SIG-M5 (cell line): Measurements from ENCODE around the gene NTM.

Experiments
- DNase-seq: peaks from one replicate; lab custom pipeline; 2025; lab: John Stamatoyannopoulos, UW

The NTM gene

DNA sequence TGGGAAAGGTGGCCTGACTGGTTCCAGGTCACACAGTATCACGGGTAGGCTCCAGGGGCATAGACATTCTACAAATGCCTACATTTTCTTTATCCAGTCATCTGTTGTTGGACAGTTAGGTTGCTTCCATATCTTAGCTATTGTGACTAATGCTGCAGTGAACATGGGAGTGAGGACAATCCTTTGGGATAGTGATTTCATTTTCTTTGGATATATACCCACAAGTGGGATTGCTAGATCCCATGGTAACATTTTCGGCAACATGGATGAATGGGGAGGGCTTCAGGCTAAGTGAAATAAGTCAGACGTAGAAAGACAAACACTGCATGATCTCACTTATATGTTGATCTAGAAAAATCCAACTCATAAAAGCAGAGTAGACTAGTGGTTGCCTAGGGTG, 744.3 kb downstream of the NTM start:
- DNase-seq = no peak

DNA sequence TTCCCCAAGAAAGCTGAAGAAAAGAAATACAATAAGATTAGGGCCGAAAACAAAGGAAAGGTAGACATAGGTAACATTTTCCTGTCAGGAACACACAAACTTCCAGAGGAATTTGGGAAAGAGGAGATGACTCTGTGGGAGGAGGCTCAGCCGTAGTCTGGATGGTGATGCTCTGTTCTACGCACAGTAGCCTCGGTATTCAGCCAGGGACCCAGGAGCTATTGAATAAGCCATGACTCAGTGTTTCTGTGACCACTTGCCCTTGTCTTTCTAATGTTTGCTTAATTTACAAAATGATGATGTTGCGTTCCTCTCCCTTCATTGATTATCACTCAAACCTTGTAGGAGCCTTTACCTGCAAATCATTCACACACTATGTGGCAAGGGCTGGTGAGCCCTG, 745.0 kb downstream of the NTM start:
- no peak for DNase-seq

DNA sequence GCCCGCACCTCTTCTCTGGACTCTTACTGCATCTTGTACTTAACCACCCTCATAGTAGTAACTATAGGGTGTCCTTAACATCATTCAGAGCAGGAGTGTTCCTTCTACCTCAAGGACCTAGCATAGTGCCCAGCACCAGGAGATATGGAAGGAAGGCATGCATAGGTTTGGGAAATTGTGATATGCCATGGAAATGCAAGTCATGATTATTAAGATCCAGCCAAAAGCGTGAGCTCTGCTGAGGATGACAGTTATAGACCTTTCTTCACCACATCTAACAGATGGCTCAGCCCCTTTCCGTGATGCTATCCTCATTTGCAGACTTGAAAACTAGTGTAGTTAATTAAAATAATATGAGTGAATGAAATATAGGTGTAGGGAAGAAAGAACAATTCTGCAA, 746.1 kb downstream of the NTM start:
- DNase-seq = no peak

DNA sequence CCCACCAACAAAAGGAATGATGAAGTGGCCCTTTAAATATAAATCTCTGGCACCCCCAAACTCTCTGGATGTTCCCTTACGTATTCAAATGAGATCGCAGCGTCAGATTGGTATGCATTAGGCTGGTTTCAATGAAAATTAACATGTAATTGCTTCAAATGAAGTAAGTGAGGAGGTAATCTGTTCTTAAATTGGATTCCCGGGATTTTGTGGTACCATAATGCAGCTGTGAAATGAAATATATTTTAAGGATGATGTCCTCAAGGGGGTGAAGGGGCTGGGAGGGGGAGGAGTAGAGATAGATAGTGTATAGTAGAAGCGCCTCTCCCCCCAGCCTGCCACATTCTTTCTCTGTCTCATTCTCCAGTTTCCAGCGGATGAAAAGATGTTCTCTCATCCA, 748.2 kb downstream of the NTM start:
- no peak for DNase-seq

DNA sequence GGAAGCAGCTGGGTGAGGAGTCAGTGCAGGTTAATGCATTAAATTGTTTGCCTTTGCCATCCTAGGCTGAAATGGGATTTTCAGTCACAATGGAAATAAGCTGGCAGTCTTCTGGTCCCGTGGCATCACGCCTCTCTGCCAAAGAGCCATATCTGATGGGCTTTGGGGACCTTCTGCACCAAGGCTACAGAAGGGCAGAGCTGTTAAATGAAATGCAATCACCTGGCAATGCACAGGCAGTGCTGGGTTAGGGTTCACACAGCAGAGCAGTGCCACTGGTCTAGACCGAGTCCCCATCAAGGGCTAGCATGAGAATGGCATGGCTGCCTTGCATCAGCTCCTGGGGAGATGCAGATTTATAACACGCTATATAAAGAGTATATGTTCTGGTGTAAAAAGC, 749.2 kb downstream of the NTM start:
- no peak for DNase-seq

DNA sequence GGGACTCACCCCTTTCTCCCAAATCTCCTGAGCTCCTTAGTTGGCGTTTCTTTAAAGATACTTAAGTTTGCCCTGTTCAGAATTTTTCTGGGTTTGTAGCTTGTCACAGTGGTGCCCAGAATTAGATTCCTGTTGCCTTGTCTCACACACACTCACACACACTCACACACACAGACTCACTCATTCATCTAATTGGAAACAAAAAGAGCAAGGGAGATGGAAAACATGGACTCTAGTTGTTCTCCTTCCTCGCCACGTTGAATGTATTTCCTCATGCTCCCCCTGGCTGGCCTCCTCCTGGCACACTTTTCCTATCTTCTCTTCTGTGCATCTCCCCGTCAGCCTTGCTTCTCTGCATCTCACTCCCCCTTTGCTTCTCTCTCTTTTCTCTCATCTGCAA, 752.3 kb downstream of the NTM start:
- no peak for DNase-seq

DNA sequence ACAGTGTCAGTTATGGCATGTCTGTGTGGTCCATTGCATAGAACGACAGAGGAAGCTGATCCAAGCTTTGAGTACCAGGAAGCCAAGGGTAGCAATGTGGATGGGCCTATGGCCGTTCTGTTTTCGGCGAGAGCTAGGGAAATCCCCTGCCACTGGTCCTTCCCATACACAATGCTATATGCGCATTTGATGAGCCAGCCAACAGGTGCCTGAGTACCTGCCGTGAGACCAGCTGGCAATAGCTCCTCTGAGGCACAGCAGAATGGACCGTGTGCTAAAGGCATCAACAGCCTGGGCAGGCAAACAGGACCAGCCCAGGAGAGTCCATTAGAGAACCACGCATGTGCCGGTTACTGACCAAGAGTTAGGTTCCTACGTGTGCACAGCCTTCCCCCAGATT, 753.0 kb downstream of the NTM start:
- DNase-seq = no peak

DNA sequence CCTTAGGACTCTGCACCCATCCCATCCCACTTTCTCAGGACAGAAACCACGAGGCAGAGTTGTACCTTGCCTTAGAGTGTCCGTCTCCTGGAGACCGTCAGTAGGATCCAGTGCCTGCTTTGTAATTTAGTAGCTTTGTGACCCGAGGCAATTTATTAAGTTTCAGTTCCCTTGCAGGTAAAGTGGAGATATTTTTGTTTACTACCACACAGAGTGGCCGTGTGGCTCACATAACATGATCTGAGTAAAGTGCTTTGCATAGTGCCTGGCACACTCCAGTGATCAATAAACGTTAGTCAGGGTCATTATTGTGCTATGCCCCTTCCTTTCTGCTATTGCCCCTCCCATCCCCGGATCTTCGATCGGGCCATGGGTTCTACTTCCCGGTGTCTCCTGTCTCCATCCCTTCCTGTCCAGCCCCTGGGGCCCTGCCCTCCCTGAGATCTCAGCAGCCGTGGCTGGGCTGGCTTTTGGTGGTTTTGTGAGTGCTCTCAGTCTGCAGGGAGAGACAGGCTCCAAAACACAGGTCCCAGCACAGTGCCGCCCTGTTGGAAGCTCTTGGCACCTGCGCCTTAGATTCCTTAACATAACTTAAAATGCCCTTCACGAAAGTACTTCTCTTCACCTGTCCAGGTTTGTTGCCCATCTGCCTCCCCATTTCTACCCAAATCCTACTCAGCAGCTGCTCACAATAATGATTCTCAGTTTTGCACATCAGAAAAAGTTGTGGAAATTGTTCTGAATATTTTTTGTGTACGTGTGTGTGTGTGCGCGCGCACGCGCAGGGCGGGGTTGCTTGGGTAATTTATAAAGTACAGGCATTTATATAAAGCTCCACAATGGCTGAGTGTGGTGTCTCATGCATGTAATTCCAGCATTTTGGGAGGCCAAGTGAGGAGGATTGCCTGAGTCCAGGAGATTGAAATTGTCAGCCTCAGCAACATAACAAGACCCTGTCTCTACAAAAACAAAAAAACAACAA, 753.7 kb downstream of the NTM start:
- DNase-seq = no peak

DNA sequence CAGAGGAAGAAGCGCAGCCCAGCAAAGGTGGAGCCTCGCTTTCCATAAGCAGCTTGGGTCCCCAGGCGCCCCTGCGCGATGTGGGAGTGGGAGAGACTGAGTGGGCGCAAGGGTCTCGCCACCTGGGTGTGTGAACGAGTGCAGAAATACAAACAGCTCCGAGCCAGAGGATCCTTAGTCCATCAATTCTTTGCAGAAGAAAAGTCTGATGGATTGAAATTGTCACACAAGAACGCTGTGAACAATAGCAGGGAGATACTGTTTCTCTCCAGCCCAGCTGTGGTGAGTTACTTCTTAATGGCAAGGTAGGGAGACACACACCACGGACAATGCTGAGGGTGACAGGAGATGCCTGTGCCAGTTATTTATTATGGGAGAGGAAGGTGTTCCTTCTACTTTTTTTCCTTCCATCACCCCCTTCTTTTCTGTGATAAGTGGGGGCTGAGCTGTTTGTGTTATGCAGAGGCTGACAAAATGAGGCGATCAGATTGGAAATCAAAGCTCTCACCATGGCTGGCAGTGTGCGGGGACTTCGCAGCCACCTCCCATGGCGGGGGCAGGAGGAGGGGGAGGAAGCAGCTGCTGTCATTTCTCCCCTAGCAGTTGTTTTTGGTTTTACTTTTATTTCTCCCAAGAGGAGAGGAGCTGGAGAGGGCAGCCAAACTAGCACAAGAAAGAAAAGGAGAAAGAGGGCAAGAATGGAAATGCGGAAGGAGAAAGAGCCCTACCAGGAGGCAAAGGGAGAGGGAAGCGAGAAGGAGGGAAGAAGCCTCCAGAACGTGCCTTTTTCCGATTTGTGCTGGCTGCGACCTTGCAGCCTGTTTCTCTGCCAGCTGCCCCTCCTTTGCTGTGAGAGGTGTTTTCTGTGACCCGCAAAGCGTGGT, 755.8 kb downstream of the NTM start:
- DNase-seq = no peak

DNA sequence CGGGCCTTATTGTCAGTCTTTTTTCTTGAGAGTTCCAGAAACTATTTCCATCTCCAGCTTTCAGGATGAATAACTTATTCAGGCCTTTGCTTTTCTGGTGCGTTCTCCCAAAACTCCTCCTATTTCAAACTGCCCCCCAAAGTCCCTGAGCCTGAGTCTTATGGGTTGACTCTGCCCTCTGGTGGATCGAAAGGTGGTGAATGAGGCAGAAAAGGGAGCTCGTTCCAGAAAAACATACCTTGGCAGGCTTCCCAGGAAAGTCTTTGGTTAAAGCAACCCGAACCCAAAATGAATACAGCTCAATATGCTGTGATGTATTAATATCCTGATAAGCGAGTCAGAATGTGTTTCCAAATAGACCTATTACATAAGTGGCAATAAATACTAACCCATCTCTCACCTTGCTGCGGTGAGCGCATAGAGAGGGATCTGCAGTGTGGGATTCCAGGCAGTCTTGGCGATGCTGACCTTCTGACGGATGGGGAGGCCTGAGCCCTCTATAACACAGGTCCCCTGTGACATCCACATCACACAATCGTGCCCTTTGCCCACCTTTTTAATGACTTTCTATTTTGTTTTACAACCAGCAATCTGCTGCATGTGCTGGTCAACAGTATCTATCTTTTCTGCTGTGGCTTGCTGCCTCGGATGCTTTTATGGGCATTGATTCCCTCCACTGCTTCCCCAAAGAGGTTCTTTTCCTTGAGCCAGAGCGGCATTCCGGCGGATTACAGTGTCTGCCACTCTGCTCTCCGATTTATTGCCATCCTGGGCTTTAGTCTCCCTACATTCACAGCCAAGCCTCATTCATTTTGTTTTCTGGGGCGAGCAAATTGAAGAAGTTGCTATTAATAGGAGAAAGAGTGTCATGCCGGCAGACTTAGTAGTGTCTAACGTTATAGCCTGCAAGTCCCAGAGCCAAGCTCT, 756.8 kb downstream of the NTM start:
- DNase-seq = no peak

DNA sequence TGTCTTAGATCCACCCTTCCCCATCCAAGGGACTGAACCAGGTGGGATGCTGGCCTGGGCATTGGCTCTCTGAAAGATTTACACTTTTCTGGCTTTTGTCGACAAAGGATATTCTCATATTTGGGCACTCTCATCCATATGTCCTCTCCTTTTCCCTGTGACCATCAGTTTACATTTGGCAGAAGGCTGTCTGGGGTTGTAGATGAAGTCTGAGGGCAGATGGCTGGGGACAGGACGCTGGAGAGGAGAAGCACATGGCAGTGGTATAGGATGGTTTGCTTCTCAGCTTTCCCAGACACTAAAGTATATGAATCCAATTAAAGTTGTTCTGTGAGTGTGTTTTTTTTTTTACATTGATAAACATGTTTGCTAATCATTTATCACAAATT, 757.5 kb downstream of the NTM start:
- no peak for DNase-seq

DNA sequence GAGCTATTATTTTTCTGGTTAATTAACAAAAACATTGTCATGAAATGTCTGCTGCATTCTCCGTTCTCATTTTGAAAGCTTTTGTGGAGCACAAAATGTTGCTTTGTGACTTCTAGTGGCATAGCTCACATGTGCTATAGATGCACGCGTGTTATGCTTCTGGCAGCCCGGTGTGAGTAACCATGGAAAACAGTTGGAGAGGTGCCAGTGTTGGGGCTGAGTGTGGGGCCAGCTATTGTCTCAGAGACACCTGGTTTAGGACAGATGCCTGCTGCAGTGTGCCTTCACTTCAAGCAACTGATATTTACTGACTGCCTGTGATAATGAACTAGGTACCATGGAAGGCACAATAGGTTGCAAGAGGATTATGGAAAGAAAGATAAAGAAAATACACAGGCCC, 760.6 kb downstream of the NTM start:
- no peak for DNase-seq

DNA sequence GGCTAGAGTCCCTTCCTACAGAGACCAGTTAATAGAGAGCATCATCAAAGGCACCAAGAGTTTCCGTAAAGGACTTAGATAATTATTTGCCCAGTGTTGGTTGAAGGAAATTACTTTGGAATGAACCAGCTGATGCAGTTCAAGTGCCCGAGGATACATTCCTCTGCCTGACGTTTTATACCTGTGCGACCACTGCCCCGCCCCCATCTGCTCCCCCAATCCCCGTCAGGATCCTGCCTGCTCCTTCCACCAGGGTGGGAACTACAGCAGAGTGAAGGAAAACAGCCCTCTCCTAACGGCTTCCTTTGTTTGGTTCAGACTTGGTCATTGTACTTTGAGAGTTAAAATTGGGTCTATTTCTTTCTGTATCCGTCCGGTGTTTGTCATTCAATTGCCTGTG, 761.5 kb downstream of the NTM start:
- no peak for DNase-seq

DNA sequence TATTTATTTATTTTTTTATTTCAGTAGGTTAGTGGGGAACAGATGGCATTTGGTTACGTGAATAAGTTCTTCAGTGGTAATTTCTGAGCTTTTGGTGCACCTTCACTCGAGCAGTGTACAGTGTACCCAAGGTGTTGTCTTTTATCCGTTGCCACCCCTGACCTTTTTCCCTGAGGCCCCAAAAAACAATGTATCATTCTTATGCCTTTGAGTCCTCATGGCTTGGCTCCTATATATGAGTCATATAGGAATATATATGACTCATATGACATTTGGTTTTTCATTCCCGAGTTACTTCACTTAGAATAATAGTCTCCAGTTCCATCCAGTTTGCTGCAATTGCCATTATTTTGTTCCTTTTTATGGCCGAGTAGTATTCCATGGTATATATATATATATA, 763.9 kb downstream of the NTM start:
- no peak for DNase-seq

DNA sequence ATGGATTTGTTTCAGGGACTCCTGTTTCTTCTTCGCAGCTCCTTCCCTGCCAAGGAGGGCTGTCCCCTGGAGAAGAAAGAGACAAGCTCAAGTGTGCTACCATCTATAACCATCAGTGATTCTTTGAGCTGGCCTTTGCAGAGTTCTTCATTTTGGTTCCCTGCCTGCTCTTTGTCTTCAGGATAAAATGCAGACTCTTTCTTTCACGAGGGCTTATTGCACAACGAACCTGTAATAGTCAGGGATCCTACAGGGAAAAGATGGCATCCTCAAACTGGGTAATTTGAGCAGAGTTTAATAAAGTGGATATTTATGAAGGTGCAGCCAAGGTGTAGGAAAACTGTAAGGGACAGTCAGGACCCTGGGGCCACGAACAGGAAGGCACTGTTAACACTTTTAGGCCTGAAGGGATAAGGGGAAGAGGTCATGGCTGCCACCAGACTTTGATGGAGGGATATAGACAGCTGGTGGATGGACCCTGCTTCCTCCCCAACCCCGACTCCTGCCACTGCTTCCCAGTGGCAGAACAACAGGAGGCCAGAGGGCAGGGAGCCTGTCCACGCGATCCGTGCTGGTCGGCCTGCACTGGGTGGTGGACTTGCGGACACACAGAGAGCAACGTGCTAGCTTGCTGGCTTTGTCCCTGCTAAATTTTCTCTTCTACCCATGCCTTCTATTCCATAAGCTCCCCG, 767.0 kb downstream of the NTM start:
- DNase-seq = no peak

DNA sequence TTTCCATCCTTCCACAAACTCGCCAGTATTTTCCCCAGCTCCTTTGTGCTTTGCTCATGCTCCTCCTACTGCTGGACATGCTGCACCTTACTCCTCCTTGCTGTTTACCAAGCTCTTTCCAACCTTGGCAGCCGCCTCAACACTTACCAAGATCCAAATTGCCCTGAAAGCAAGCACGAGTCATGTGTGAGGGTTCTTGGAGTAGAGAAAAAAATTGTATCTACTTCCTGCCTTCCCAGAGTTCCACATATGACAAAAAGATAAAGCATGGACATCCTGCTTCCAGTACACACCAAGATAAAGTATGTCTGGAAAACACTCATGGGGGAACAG, 767.5 kb downstream of the NTM start:
- no peak for DNase-seq

DNA sequence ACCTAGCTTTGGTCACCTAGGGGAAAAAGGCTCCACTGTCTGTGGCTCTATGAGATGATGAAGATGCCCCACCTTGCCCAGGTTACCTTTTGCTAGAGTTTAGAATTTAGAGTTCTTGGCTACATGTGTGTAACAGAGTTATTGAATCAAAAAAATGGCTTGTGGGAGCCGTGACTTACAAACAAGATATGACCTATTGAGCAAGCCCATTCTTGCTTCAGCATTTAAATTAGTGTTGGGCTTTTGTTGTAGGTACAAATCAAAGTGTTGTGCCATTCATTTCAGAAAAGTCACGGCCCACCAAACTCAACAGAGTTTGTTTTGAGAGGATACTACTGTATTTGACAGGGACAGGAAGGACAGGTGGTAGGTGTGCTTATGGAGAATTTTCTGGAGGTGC, 768.8 kb downstream of the NTM start:
- no peak for DNase-seq

DNA sequence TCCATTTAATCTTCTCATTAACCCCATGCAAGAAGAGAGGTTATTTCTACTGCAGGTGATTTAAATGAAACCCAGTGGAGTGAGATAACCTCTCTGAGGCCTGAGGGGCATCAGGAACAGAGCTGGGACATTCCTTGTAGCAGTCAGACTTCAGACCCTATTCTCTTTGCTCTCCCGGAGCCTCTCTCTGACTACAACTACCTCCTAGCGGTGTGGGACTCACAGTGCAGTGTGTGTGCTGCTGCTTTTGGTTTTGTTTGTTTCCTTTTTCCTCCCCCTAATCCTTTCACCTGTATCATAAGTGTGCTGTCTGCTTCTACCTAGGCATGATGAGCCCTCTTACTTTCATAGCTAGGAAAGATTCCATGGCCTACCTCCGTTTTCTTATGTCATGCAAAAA, 769.6 kb downstream of the NTM start:
- no peak for DNase-seq

DNA sequence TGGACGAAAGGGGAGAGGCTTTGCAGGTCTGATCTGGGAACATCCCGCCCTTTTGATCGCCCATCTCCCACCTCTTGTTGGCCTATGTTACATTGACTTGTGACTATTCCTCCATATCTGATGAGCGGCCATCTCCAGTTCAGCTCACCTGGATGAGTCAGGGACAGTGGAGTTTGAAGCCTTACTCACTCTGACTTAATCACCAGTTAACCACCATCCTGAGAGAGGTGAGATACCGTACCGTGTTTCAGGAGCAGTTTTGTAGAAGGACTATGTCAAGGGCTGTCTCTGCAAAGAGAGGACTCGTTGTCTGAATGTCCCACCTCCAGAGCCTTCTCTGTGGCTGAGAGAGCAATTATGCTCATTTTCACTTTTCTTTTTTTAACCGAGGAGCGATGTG, 771.7 kb downstream of the NTM start:
- no peak for DNase-seq

DNA sequence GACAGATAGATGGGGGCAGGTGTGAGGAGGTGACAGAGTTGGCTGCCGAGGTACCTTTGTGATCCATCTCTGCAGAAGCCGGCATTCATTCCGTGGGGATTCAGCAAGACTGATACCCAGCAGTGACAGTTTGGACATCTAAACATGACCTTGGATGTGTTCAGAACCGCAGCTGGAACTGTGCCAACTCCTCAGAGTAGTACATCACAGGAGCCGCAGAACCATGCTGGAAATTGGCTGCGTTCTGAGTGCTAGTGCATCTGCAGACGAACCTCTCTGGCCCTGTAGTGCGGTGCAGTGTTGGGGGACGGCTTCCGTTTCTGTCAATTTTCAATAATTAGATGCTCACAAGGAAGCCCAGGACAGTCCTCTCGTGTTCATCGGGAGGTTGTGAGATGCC, 772.1 kb downstream of the NTM start:
- no peak for DNase-seq

DNA sequence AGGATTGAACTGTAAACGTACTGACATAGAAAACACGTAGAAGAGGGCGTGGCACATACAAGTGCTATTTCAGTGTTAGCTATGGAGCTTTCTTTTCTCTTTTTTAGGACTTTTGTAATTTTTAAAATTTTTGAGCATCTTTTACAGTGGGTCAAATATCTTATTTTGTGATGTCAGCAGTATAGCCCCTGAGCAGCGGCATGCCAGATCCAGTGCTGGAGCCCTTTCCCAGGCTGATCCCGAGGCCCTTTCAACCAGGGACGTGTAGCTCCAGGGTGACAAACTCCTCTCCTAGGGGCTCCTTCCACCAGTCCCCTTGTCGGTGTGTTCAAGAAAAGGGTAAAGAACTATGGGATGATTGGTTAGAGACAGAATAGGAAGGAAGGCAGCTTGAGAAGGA, 777.0 kb downstream of the NTM start:
- no peak for DNase-seq

DNA sequence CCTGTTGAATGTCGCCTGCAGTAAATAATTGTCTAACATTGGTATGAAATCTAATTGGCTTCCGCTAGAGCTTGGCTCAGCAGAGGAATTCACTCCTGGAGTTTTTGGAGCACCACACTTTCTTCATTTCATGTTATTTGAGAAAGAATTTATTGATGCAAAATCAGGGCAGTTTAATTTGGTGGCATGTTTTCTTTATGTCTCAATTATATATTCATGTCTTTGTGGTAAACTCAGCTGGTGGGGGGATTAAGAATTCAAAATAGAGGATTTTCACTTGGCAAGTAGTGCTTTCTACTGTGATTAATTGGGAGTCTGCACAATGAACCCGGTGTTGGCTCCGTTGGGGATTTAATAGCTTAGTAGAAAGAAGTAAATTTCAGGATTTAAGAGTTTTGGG, 784.4 kb downstream of the NTM start:
- no peak for DNase-seq
